ENCODE measurements around the gene EIF3D. TPM values are rescaled to one million over a fixed set of nuclear protein-coding genes. Genes with fewer than 3 reads are reported as not detected.

The EIF3D gene
- total and polyA plus RNA-seq, 2 of the 13 experiments (the other 11 are each of a cell fraction or from before 2014, with no cell fraction given) = 118 to 274 TPM

DNA sequence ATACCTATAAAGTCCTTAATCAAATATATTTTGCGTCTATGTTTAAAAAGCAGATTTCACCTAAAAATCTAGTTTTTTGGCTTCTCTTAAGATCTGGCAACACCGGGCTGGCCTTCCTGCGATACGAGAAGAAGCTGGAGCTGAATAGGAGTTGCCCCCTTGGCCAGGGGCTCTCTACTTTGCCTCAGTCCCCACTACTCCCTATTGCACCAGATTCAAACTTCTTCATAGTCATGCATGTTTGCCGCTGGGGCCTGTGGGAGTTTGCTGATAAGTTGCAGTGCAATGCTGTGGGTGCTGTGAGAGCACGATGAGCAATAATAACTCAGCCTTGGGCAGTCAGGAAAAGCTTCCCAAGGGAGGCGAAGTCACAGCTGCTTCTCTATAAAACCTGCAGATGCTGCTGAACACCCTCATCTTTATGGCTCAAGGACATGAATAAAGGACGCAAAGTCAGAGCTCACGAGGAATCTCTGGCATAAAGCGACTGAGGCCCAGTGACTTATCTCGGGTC lies 15.2 kb upstream of the EIF3D start:
- Histone ChIP-seq H3K79me2 (ENCODE audit: insufficient read depth, low read length) (no peaks in the 10 kb centered on the region), H3K4me2 (ENCODE audit: low read depth, low read length) (no peak overlapping the region), H3K27me3 (ENCODE audit: control insufficient read depth in 1 of 2, insufficient read depth in 2 of 2, low read length in 2 of 2) (peaks cover 6 to 50% of the 10 kb centered on the region in 2 experiments; a peak in 4 of 5 replicates), H3K36me3 (replicated peaks in 1 of 2; ENCODE audit: control insufficient read depth in 1 of 2, insufficient read depth in 2 of 2, low read length in 2 of 2) (no peaks in the 10 kb centered on the region), H4K20me1 (ENCODE audit: insufficient read depth, low read length) (no peaks in the 10 kb centered on the region), H3K27ac (ENCODE audit: extremely low read length, insufficient read depth, low read length) (no peak overlapping the region), H3K4me3 (replicated peaks in 1 of 3; ENCODE audit: insufficient read depth in 1 of 3, low read depth in 2 of 3, low read length in 3 of 3) (no peak overlapping the region), H2AFZ (ENCODE audit: low read length) (no peak overlapping the region), H3K9ac (ENCODE audit: insufficient read depth, low read depth, low read length) (no peak overlapping the region), H3K4me1 (ENCODE audit: insufficient read depth, low read length) (0 out of 2 replicates have a peak, but pooled peaks cover 9% of the 10 kb centered on the region), H3K9me3 (ENCODE audit: low read length) (no peaks in the 10 kb centered on the region)
- 56% methylated on average over 10 of the region's 11 CpGs for WGBS (ENCODE audit: low lambda C conversion rate)
- intact Hi-C loops (cut with micrococcal nuclease; ENCODE audit: unreplicated experiment) (loop anchor here (10.0 kb wide), 1 partner anchor 231 kb away; the partner anchor contains the start of gene IFT27), in situ Hi-C loops (cut with HindIII; ENCODE audit: extremely low pct_ligation_motif_present, low pct_unique_long_range_greater_than_20kb) (loop anchor here (10.0 kb wide), 1 partner anchor 231 kb away; the partner anchor contains the start of gene IFT27)
- no peak for FAIRE-seq
- no peak for DNase-seq (ENCODE audit: low spot score)
- POLR2A ChIA-PET = no interaction called here
- TF ChIP-seq NCOA1 (CRISPR knock-in tag; IDR thresholded peaks at IDR 0.05) (no peak), SAP130 (CRISPR knock-in tag; IDR thresholded peaks at IDR 0.05; ENCODE audit: low read depth) (no peak), ZZZ3 (CRISPR knock-in tag; IDR thresholded peaks at IDR 0.05; ENCODE audit: borderline replicate concordance) (no peak), ZNF589 (CRISPR knock-in tag; conservative IDR thresholded peaks at IDR 0.05) (no peak), ZNF543 (CRISPR knock-in tag; IDR thresholded peaks at IDR 0.05) (no peak), PITX1 (CRISPR knock-in tag; IDR thresholded peaks at IDR 0.05) (no peak), ZNF850 (CRISPR knock-in tag; conservative IDR thresholded peaks at IDR 0.05) (no peak), TAF1 (CRISPR knock-in tag; IDR thresholded peaks at IDR 0.05) (no peak), ZNF337 (CRISPR knock-in tag; IDR thresholded peaks at IDR 0.05; ENCODE audit: borderline replicate concordance, low read depth) (no peak), YEATS2 (CRISPR knock-in tag; IDR thresholded peaks at IDR 0.05; ENCODE audit: borderline replicate concordance) (no peak), ZFAT (CRISPR knock-in tag; conservative IDR thresholded peaks at IDR 0.05) (no peak), ZNF207 (IDR thresholded peaks at IDR 0.05; ENCODE audit: borderline replicate concordance) (no peak), FOXM1 (CRISPR knock-in tag; IDR thresholded peaks at IDR 0.05) (no peak), ZNF343 (CRISPR knock-in tag; IDR thresholded peaks at IDR 0.05) (no peak)
- TF ChIP-seq, protein P1, sequence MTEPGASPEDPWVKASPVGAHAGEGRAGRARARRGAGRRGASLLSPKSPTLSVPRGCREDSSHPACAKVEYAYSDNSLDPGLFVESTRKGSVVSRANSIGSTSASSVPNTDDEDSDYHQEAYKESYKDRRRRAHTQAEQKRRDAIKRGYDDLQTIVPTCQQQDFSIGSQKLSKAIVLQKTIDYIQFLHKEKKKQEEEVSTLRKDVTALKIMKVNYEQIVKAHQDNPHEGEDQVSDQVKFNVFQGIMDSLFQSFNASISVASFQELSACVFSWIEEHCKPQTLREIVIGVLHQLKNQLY (CRISPR knock-in tag; IDR thresholded peaks at IDR 0.05) = no peak
- TF ChIP-seq, protein P2, sequence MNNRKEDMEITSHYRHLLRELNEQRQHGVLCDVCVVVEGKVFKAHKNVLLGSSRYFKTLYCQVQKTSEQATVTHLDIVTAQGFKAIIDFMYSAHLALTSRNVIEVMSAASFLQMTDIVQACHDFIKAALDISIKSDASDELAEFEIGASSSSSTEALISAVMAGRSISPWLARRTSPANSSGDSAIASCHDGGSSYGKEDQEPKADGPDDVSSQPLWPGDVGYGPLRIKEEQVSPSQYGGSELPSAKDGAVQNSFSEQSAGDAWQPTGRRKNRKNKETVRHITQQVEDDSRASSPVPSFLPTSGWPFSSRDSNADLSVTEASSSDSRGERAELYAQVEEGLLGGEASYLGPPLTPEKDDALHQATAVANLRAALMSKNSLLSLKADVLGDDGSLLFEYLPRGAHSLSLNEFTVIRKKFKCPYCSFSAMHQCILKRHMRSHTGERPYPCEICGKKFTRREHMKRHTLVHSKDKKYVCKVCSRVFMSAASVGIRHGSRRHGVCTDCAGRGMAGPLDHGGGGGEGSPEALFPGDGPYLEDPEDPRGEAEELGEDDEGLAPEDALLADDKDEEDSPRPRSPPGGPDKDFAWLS (CRISPR knock-in tag; IDR thresholded peaks at IDR 0.05; ENCODE audit: borderline replicate concordance) = no peak
- TF ChIP-seq, protein P3, sequence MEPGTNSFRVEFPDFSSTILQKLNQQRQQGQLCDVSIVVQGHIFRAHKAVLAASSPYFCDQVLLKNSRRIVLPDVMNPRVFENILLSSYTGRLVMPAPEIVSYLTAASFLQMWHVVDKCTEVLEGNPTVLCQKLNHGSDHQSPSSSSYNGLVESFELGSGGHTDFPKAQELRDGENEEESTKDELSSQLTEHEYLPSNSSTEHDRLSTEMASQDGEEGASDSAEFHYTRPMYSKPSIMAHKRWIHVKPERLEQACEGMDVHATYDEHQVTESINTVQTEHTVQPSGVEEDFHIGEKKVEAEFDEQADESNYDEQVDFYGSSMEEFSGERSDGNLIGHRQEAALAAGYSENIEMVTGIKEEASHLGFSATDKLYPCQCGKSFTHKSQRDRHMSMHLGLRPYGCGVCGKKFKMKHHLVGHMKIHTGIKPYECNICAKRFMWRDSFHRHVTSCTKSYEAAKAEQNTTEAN (CRISPR knock-in tag; conservative IDR thresholded peaks at IDR 0.05) = no peak
- TF ChIP-seq, protein P4, sequence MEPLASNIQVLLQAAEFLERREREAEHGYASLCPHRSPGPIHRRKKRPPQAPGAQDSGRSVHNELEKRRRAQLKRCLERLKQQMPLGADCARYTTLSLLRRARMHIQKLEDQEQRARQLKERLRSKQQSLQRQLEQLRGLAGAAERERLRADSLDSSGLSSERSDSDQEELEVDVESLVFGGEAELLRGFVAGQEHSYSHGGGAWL (CRISPR knock-in tag; IDR thresholded peaks at IDR 0.05) = no peak
- TF ChIP-seq, protein P5, sequence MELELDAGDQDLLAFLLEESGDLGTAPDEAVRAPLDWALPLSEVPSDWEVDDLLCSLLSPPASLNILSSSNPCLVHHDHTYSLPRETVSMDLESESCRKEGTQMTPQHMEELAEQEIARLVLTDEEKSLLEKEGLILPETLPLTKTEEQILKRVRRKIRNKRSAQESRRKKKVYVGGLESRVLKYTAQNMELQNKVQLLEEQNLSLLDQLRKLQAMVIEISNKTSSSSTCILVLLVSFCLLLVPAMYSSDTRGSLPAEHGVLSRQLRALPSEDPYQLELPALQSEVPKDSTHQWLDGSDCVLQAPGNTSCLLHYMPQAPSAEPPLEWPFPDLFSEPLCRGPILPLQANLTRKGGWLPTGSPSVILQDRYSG (CRISPR knock-in tag; IDR thresholded peaks at IDR 0.05) = no peak
- TF ChIP-seq, protein P6, sequence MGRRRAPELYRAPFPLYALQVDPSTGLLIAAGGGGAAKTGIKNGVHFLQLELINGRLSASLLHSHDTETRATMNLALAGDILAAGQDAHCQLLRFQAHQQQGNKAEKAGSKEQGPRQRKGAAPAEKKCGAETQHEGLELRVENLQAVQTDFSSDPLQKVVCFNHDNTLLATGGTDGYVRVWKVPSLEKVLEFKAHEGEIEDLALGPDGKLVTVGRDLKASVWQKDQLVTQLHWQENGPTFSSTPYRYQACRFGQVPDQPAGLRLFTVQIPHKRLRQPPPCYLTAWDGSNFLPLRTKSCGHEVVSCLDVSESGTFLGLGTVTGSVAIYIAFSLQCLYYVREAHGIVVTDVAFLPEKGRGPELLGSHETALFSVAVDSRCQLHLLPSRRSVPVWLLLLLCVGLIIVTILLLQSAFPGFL (CRISPR knock-in tag; IDR thresholded peaks at IDR 0.05) = no peak
- CTCF ChIA-PET (ENCODE audit: low intra/inter-chr PET ratio, low total read pairs) = interaction anchor here (5.2 kb wide), 1 partner anchor 312 kb away, joined by 67 read pairs; no protein-coding TSS in a partner anchor
- ATAC-seq = no peak
- no TSS peak for BruUV-seq (replicated peaks)
